Urinary bladder (tissue), 4 donors: Measurements from ENCODE around the gene DMXL1. TPM values are rescaled to one million over a fixed set of nuclear protein-coding genes. Genes with fewer than 3 reads are reported as not detected.

Source experiments
- DNase-seq: peaks from one replicate; pipeline ENCODE4 v3.0.0-alpha.2; 2015; ENCODE audit errors: extremely low spot score
- H3K27ac ChIP-seq: one replicate; pipeline ENCODE4 v1.5.1; 2013; ENCODE audit warnings: low read depth, mild to moderate bottlenecking, moderate library complexity
- H3K36me3 ChIP-seq: one replicate; pipeline ENCODE4 v1.6.1; 2013; ENCODE audit warnings: mild to moderate bottlenecking, moderate library complexity; ENCODE audit not compliant: insufficient read depth
- H3K4me1 ChIP-seq: one replicate; pipeline ENCODE4 v1.6.1; 2013; ENCODE audit warnings: mild to moderate bottlenecking, moderate library complexity; ENCODE audit not compliant: insufficient read depth
- H3K4me3 ChIP-seq: one replicate; pipeline ENCODE4 v1.5.1; 2013; ENCODE audit warnings: low read depth, low read length
- WGBS: extraction: QIAGEN DNeasy Blood & Tissue Kit; methylation state at CpG from one replicate; pipeline ENCODE4 v1.1.7; 2013; 5-methylcytosine and 5-hydroxymethylcytosine counted together
- polyA plus RNA-seq: library from polyadenylated mRNA; stranded (reverse); fragments of 200-250 nt; gene quantifications from one replicate; pipeline ENCODE4 v1.2.3, GENCODE V29; 2013
- total RNA-seq: library from RNA; depleted of rRNA; stranded (reverse); fragments of >200 nt; gene quantifications from one replicate; pipeline ENCODE4 v1.2.3, GENCODE V29; 2014
- donor health status: healthy with polysubstance abuse.
- donor health status: healthy.

Gene DMXL1
- total and polyA plus RNA-seq, 2 donors, result 12.4 to 134 TPM

GRCh38 chr5:119280380-119280779 is 209.5 kb downstream of the DMXL1 start:
- H3K4me3 ChIP-seq, result no peak overlapping the region
- H3K27ac ChIP-seq, result no peak overlapping the region
- H3K4me1 ChIP-seq, result no peaks in the 10 kb centered on the region
- 86% methylated on average over 3 of the region's 3 CpGs for WGBS
- DNase-seq, result no peak
- H3K36me3 ChIP-seq, result no peaks in the 10 kb centered on the region

GRCh38 chr5:119282628-119283027 is 211.7 kb downstream of the DMXL1 start:
- over 99% methylated on average over 2 of the region's 2 CpGs for WGBS
- H3K36me3 ChIP-seq, result no peaks in the 10 kb centered on the region
- DNase-seq, result no peak

GRCh38 chr5:119284031-119284430 is 213.1 kb downstream of the DMXL1 start:
- Histone ChIP-seq H3K36me3 (no peaks in the 10 kb centered on the region), H3K4me1 (no peaks in the 10 kb centered on the region), H3K27ac (no peak overlapping the region), H3K4me3 (no peak overlapping the region)
- no peak for DNase-seq
- WGBS, result 85% methylated on average over 1 of the region's 1 CpG

More at GRCh38 chr5:119282628-119283027, 211.7 kb downstream of the DMXL1 start:
- no peaks in the 10 kb centered on the region for H3K4me1 ChIP-seq
- no peak overlapping the region for H3K27ac ChIP-seq
- no peak overlapping the region for H3K4me3 ChIP-seq

- 81% methylated on average over 5 of the region's 5 CpGs for WGBS
- DNase-seq, result no peak
- Histone ChIP-seq H3K4me3 (no peak overlapping the region), H3K36me3 (no peaks in the 10 kb centered on the region), H3K27ac (no peak overlapping the region), H3K4me1 (no peaks in the 10 kb centered on the region)
These were observed 214.4 kb downstream of the DMXL1 start for GRCh38 chr5:119285070-119285916.

DNA sequence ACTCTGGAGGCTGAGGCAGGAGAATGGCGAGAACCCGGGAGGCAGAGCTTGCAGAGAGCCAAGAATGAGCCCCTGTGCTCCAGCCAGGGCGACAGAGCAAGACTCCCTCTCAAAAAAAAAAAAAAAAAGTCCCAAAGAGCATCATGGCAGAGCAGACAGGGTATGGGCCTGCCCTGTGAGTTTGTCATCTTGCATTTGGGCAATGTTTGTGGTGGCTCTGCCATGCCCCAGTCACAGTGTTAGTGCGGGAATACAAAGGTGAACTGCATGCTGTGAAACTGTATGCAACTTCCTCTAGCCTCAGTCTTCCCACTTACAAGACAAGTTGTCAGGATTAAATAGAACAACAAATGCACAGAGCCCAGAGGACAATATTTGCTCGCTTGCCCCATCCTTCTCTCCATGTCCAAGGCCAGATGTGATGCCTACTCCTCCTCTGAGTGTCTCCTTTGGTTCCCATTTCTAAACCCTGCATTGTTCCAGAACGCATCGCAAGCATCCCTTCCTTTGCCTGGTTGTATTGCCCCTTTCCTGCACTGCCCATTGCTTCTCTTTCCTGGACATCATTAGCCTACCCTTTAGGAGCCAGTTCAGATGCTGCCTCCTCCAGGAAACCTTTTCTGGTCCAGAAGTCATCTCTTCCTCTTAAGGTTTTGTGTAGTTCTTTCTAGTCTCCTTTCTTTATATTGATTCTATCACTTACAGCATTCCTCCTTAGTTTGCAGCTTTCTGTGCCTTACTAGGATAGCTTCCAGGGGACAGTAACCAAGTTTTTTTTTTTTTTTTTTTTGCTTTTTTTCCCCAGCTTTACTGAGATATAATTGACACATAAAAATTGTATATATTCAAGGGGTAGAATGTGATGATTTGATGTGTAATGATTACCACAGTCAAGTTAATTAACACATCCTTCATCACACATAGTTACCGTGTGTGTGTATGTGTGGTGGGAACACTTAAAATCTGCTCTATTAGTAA is 215.9 kb downstream of the DMXL1 start:
- Histone ChIP-seq H3K4me1 (no peaks in the 10 kb centered on the region), H3K27ac (no peak overlapping the region), H3K4me3 (no peak overlapping the region), H3K36me3 (no peaks in the 10 kb centered on the region)
- no peak for DNase-seq
- WGBS, result 93% methylated on average over 8 of the region's 8 CpGs

- no peaks in the 10 kb centered on the region for H3K36me3 ChIP-seq
- 25% methylated on average over 3 of the region's 3 CpGs for WGBS
- DNase-seq, result no peak
- H3K4me3 ChIP-seq, result no peak overlapping the region
- H3K4me1 ChIP-seq, result no peaks in the 10 kb centered on the region
- peak overlapping the region; percentile 38 for H3K27ac ChIP-seq
These were observed 216.7 kb downstream of the DMXL1 start for GRCh38 chr5:119287547-119288111.

DNA sequence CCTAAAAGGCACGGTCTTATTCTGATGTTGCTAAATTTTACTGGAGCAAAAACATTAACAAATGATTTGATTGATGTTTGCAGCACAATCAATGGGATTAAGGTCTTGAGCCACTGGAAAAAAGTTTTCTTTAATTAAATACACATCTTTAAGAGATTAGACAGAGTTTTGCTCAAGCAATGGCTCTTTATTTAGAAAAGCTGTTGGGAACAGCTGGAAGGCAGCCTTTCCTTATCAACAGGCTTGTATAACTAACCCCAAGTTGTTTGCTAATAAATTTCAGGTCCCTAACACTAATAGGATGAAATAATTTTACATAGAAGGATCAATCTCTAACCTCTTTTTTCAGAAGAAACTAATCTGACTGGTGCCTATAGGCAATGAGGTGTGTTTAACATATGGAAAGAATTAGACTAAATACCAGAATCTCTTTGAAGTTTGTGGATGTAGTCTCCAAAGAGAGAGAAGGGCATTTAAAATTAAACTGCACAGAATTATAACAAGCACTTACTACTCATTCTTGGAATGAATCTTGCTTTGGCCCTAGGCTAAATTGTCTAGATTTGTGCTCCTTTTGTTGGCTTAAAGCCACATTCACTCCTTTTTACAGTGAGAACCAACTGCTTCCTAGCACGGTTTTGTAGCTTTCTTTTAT is 217.6 kb downstream of the DMXL1 start:
- Histone ChIP-seq H3K4me1 (no peaks in the 10 kb centered on the region), H3K4me3 (no peak overlapping the region), H3K36me3 (no peaks in the 10 kb centered on the region), H3K27ac (peak overlapping the region; percentile 6)
- DNase-seq, result no peak
- WGBS, result 41% methylated on average over 2 of the region's 2 CpGs

GRCh38 chr5:119289438-119290044 is 218.7 kb downstream of the DMXL1 start:
- Histone ChIP-seq H3K4me3 (no peak overlapping the region), H3K4me1 (no peaks in the 10 kb centered on the region), H3K36me3 (no peaks in the 10 kb centered on the region), H3K27ac (no peak overlapping the region)
- DNase-seq, result no peak
- 57% methylated on average over 3 of the region's 3 CpGs for WGBS

DNA sequence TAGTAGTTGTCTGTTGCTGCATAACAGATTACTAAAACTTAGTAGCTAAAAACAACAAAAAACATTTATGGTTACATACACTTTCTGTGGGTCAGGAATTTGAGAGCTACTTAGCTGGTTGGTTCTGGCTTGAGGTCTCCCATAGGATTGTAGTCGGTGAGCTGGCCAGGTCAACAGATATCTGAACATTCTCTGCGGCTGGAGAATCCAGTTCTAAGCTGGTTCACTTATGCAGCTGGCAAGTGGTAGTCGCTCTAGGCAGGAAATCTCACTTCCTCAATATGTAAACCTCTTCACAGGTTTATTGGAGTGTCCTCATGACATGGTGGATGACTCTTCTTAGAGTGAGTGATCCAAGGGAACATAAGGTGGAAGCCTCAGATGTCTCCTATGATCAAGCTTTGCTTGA is 219.3 kb downstream of the DMXL1 start:
- Histone ChIP-seq H3K27ac (no peak overlapping the region), H3K36me3 (no peaks in the 10 kb centered on the region), H3K4me3 (no peak overlapping the region), H3K4me1 (no peaks in the 10 kb centered on the region)
- no peak for DNase-seq
- WGBS, result 76% methylated on average over 3 of the region's 3 CpGs

DNA sequence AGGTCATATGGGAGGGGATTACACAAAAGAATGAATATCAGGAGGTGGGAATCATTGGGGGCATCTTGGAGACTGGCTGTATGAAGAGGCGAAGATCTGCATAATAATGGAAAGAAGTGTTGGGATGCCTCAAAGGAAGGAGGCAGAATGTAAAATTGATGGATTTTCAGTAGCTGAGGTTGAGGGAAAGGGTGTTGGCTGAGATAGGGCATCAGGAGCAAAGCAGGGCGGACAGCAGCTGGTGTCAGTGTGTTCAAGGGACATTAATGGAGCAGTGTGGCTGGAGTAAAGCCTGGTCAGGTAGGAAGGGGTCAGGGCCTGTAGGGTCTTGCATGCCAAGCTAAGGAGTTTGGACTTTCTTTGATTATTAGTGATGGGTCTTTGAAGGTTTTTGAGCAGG is 219.7 kb downstream of the DMXL1 start:
- WGBS, result 100% methylated on average over 2 of the region's 2 CpGs
- Histone ChIP-seq H3K36me3 (no peaks in the 10 kb centered on the region), H3K27ac (no peak overlapping the region), H3K4me3 (no peak overlapping the region), H3K4me1 (no peaks in the 10 kb centered on the region)
- no peak for DNase-seq

GRCh38 chr5:119291056-119291455 is 220.2 kb downstream of the DMXL1 start:
- H3K27ac ChIP-seq, result no peak overlapping the region
- 90% methylated on average over 5 of the region's 5 CpGs for WGBS
- no peaks in the 10 kb centered on the region for H3K36me3 ChIP-seq
- H3K4me1 ChIP-seq, result no peaks in the 10 kb centered on the region
- no peak overlapping the region for H3K4me3 ChIP-seq
- no peak for DNase-seq

DNA sequence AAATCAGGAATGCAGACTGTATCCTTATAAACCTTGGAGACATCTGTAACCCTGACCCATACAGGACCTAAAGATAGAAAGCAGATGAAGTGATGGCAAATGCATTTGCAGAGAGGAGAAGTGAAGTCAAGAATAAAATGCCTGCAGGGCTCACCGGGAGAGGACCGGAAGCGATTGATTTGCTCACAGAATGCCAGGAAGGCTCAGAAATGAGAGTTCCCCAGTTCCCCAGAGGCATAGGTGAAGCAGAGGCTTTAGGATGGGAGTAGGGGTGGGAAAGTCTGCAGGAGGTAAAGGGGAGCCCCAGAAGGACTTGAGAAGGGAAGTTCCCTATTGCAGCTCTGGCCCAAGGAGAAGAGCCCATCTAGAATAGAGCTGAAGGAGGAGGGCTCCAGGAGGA is 221.0 kb downstream of the DMXL1 start:
- Histone ChIP-seq H3K36me3 (no peaks in the 10 kb centered on the region), H3K4me1 (no peaks in the 10 kb centered on the region), H3K27ac (no peak overlapping the region), H3K4me3 (no peak overlapping the region)
- no peak for DNase-seq
- WGBS, result 68% methylated on average over 3 of the region's 3 CpGs
